ENCODE results near the gene LYZL4. TPM values are rescaled to one million over a fixed set of nuclear protein-coding genes. Genes with fewer than 3 reads are reported as not detected.

LYZL4 gene
- polyA plus RNA-seq, 1 of the 3 experiments (the other 2 are of a cell fraction), result not detected

DNA sequence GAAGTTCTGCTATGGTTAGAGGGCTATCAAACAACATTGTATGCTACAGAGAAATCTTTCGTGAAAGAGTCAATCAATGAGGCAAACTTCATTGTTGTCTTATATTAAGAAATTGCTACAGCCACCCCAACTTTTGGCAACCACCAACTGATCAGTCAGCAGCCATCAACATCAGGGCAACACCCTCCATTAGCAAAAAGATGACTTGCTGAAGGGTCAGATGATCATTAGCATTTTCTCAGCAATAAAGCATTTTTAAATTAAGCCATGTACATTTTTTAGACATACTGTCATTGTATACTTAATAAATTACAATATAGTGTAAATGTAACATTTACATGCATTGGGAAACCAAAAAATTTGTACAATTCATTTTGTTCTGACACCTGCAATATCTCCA, 53.1 kb downstream of the LYZL4 start:
- H3K4me2 ChIP-seq, result no peak overlapping the region
- no peak overlapping the region for H3K4me3 ChIP-seq (ENCODE audit: low read depth in 2 of 2, low read length in 1 of 2)
- no peak overlapping the region for H3K9ac ChIP-seq
- no peak overlapping the region for H3K27ac ChIP-seq (ENCODE audit: low read depth in 2 of 2, low read length in 1 of 2)
- no peaks in the 10 kb centered on the region for H3F3A ChIP-seq (replicated peaks; ENCODE audit: insufficient read depth)
- no peaks in the 10 kb centered on the region for H4K20me1 ChIP-seq (ENCODE audit: insufficient read depth)
- no peaks in the 10 kb centered on the region for H3K9me3 ChIP-seq
- no peak overlapping the region for H2AFZ ChIP-seq (ENCODE audit: low read depth)
- H3K9me2 ChIP-seq, result no peaks in the 10 kb centered on the region
- no peaks in the 10 kb centered on the region for H3K4me1 ChIP-seq (ENCODE audit: control insufficient read depth in 1 of 2, insufficient read depth in 2 of 2, low read depth in 1 of 2, low read length in 1 of 2)
- no peaks in the 10 kb centered on the region for H3K79me2 ChIP-seq (ENCODE audit: insufficient read depth)
- H3K36me3 ChIP-seq (replicated peaks in 1 of 2; ENCODE audit: control insufficient read depth in 1 of 2, insufficient read depth in 2 of 2, low read length in 1 of 2), result no peaks in the 10 kb centered on the region
- no peaks in the 10 kb centered on the region for H3K27me3 ChIP-seq (ENCODE audit: insufficient read depth)
- CTCF ChIA-PET, result interaction anchor here (1.2 kb wide), 1 partner anchor 110 kb away, joined by 3 read pairs; no protein-coding TSS in a partner anchor
- POLR2A ChIA-PET, result no interaction called here
- TF ChIP-seq, protein P1, sequence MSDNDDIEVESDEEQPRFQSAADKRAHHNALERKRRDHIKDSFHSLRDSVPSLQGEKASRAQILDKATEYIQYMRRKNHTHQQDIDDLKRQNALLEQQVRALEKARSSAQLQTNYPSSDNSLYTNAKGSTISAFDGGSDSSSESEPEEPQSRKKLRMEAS (IDR thresholded peaks at IDR 0.05; ENCODE audit: low read depth), result no peak
- no peak for TF ChIP-seq FOXJ3 (CRISPR knock-in tag; IDR thresholded peaks at IDR 0.05)
- DNase-seq, result no peak
- 6% methylated on average over 1 of the region's 1 CpG for WGBS (ENCODE audit: low lambda C conversion rate)

GRCh38 chr3:42355612-42356011, 54.8 kb downstream of the LYZL4 start:
- Histone ChIP-seq H3K9me2 (no peaks in the 10 kb centered on the region), H3K9me3 (no peaks in the 10 kb centered on the region), H2AFZ (ENCODE audit: low read depth) (no peak overlapping the region), H3K4me3 (ENCODE audit: low read depth in 2 of 2, low read length in 1 of 2) (no peak overlapping the region), H3K36me3 (replicated peaks in 1 of 2; ENCODE audit: control insufficient read depth in 1 of 2, insufficient read depth in 2 of 2, low read length in 1 of 2) (no peaks in the 10 kb centered on the region), H3F3A (replicated peaks; ENCODE audit: insufficient read depth) (no peaks in the 10 kb centered on the region), H3K9ac (no peak overlapping the region), H3K27me3 (ENCODE audit: insufficient read depth) (no peaks in the 10 kb centered on the region), H3K79me2 (ENCODE audit: insufficient read depth) (no peaks in the 10 kb centered on the region), H4K20me1 (ENCODE audit: insufficient read depth) (no peaks in the 10 kb centered on the region), H3K27ac (ENCODE audit: low read depth in 2 of 2, low read length in 1 of 2) (no peak overlapping the region), H3K4me1 (ENCODE audit: control insufficient read depth in 1 of 2, insufficient read depth in 2 of 2, low read depth in 1 of 2, low read length in 1 of 2) (no peaks in the 10 kb centered on the region), H3K4me2 (no peak overlapping the region)
- ChIA-PET CTCF (interaction anchor here (1.4 to 1.7 kb wide), 3 partner anchors 77 to 108 kb away, joined by 3 to 5 read pairs (median 4); no protein-coding TSS in a partner anchor), POLR2A (no interaction called here)
- no peak for TF ChIP-seq PBX3 (IDR thresholded peaks at IDR 0.05)
- TF ChIP-seq TAF1 (IDR thresholded peaks at IDR 0.05; ENCODE audit: borderline replicate concordance, low read depth, low read length), result no peak
- TF ChIP-seq CTCF (IDR thresholded peaks at IDR 0.05), result no peak
- no peak for TF ChIP-seq RXRA (IDR thresholded peaks at IDR 0.05; ENCODE audit: borderline replicate concordance, low read depth)
- TF ChIP-seq USF2 (IDR thresholded peaks at IDR 0.05; ENCODE audit: borderline replicate concordance, low read depth, low read length), result no peak
- no peak for TF ChIP-seq FOXJ3 (CRISPR knock-in tag; IDR thresholded peaks at IDR 0.05)
- TF ChIP-seq, protein P2, sequence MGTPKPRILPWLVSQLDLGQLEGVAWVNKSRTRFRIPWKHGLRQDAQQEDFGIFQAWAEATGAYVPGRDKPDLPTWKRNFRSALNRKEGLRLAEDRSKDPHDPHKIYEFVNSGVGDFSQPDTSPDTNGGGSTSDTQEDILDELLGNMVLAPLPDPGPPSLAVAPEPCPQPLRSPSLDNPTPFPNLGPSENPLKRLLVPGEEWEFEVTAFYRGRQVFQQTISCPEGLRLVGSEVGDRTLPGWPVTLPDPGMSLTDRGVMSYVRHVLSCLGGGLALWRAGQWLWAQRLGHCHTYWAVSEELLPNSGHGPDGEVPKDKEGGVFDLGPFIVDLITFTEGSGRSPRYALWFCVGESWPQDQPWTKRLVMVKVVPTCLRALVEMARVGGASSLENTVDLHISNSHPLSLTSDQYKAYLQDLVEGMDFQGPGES (IDR thresholded peaks at IDR 0.05; ENCODE audit: low read depth, low read length), result no peak
- TF ChIP-seq RCOR1 (IDR thresholded peaks at IDR 0.05; ENCODE audit: low read length), result no peak
- no peak for TF ChIP-seq EZH2phosphoT487 (IDR thresholded peaks at IDR 0.05; ENCODE audit: borderline replicate concordance, low read depth)
- TF ChIP-seq, protein P1 (IDR thresholded peaks at IDR 0.05; ENCODE audit: low read depth), result no peak
- TF ChIP-seq ELF1 (IDR thresholded peaks at IDR 0.05), result no peak
- no peak for TF ChIP-seq MEF2A (IDR thresholded peaks at IDR 0.05; ENCODE audit: borderline replicate concordance, low read depth)
- TF ChIP-seq RAD21 (IDR thresholded peaks at IDR 0.05; ENCODE audit: low read length), result no peak
- TF ChIP-seq, protein P3, sequence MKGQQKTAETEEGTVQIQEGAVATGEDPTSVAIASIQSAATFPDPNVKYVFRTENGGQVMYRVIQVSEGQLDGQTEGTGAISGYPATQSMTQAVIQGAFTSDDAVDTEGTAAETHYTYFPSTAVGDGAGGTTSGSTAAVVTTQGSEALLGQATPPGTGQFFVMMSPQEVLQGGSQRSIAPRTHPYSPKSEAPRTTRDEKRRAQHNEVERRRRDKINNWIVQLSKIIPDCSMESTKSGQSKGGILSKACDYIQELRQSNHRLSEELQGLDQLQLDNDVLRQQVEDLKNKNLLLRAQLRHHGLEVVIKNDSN (IDR thresholded peaks at IDR 0.05; ENCODE audit: borderline replicate concordance, low read depth), result no peak
- no peak for TF ChIP-seq FOSL2 (IDR thresholded peaks at IDR 0.05; ENCODE audit: borderline replicate concordance, low read depth)
- no peak for TF ChIP-seq ZBTB33 (IDR thresholded peaks at IDR 0.05; ENCODE audit: borderline replicate concordance, low read depth)
- no peak for TF ChIP-seq FOXM1 (IDR thresholded peaks at IDR 0.05; ENCODE audit: low read depth)
- TF ChIP-seq SMC3 (IDR thresholded peaks at IDR 0.05; ENCODE audit: low read depth, low read length), result no peak
- no peak for TF ChIP-seq TCF12 (IDR thresholded peaks at IDR 0.05)
- TF ChIP-seq YY1 (IDR thresholded peaks at IDR 0.05; ENCODE audit: low read depth), result no peak
- DNase-seq, result no peak
